ENCODE data around the gene CRYBB2. TPM values are rescaled to one million over a fixed set of nuclear protein-coding genes. Genes with fewer than 3 reads are reported as not detected.
A peak's percentile ranks its signal among the peaks of the same experiment; 100 is the strongest.

The CRYBB2 gene, protein sequence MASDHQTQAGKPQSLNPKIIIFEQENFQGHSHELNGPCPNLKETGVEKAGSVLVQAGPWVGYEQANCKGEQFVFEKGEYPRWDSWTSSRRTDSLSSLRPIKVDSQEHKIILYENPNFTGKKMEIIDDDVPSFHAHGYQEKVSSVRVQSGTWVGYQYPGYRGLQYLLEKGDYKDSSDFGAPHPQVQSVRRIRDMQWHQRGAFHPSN
- total RNA-seq: 0.28 TPM in 1 of 2 replicates, not detected in the other
- not detected in 2 replicates for polyA plus RNA-seq

DNA sequence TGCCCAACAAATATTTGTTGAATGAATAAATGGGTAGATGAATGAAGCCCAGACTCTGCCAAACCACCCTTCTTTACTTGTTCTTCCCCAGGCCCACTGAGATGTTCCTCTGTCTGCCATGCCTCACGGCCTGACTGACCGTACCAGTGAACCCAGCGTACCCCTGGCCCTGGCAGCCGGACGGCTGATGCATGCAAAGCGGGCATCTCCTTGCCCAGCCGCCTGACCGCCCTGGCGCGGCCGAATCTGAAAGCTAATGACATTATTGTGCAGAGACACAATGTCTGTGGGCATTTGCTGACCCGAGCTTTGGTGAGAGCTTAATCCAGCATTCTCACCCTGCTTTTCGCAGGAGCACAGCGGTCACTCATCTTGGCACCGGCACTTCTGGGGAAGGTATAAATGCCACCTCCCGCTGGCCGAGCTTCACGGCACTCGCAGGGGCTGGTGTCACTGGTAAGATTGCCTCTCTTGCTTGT lies at the start of gene CRYBB2:
Gene CRYBB2 (plus strand): TSS at position 429 of the 479 bp plus-strand sequence. CDS start 1,791 bp downstream, outside the sequence.
- Histone ChIP-seq H3K4me3 (no peak within 1 kb of the TSS), H3K9me3 (ENCODE audit: low read depth) (no peaks in the 10 kb centered on the region), H3K4me1 (ENCODE audit: low read depth) (no peaks in the 10 kb centered on the region), H3K36me3 (no peaks in the 10 kb centered on the region), H3K27ac (no peak within 1 kb of the TSS), H3K27me3 (peaks cover 23% of the 10 kb centered on the region)
- no peak for DNase-seq (ENCODE audit: low read depth in 1 of 2, low spot score in 1 of 2)
- TF ChIP-seq, protein P1, sequence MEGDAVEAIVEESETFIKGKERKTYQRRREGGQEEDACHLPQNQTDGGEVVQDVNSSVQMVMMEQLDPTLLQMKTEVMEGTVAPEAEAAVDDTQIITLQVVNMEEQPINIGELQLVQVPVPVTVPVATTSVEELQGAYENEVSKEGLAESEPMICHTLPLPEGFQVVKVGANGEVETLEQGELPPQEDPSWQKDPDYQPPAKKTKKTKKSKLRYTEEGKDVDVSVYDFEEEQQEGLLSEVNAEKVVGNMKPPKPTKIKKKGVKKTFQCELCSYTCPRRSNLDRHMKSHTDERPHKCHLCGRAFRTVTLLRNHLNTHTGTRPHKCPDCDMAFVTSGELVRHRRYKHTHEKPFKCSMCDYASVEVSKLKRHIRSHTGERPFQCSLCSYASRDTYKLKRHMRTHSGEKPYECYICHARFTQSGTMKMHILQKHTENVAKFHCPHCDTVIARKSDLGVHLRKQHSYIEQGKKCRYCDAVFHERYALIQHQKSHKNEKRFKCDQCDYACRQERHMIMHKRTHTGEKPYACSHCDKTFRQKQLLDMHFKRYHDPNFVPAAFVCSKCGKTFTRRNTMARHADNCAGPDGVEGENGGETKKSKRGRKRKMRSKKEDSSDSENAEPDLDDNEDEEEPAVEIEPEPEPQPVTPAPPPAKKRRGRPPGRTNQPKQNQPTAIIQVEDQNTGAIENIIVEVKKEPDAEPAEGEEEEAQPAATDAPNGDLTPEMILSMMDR (IDR thresholded peaks at IDR 0.05; ENCODE audit: low read depth, low read length): no peak

DNA sequence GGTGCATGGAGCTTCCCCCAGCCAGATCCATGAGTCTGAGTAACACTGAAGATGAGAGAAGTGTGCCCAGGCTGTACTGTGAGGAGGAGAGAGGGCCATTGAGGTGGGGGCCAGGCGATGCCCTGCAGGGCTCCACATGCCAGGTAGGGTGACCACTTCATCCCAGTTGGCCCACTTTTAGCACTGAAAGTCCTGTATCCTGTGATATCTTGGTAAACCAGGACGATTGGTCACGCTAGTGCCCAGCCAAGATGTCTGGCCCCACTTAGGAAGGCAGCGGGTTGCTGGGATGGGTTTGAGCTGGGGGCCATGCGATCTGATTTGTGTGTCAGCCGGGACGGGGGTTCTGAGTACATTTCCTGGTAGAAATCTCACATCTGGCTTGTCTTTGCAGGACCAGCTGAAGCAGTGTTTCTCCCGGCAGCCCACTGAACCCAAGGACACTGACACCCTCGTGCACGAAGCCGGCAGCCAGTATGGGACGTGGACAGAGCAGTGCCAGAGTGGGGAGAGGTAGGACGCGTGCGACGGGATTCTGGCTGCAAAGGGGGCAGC lies 48.9 kb upstream of the CRYBB2 start:
- H3K4me3 ChIP-seq: no peak overlapping the region
- H3K4me1 ChIP-seq (ENCODE audit: low read depth): no peaks in the 10 kb centered on the region
- H3K27ac ChIP-seq: no peak overlapping the region
- no peaks in the 10 kb centered on the region for H3K9me3 ChIP-seq (ENCODE audit: low read depth)
- TF ChIP-seq, protein P1 (IDR thresholded peaks at IDR 0.05; ENCODE audit: low read depth, low read length): no peak
- peaks cover 17% of the 10 kb centered on the region for H3K36me3 ChIP-seq
- H3K27me3 ChIP-seq: no peaks in the 10 kb centered on the region
- DNase-seq (ENCODE audit: low read depth in 1 of 2, low spot score in 1 of 2): no peak

DNA sequence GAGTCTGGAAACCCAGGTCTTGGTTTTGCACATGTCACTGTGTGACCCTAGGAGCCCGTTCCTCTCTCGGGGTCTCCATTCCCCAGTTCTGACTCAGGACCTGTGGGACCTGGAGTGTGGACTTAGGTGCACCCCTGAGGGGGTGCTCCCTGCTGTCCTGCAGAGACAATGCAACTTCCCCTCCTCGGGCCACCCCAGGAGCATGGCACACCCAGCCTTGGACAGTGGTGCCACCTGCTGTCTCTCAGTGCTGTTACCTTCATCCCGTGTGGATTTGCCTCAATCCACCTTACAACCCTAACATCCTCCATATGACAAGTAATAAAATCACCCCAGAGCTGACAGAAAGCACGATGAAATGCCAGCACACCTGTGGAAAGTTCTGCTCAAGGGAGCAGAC lies 47.3 kb upstream of the CRYBB2 start:
- H3K27ac ChIP-seq: no peak overlapping the region
- H3K27me3 ChIP-seq: no peaks in the 10 kb centered on the region
- H3K36me3 ChIP-seq: peaks cover 26% of the 10 kb centered on the region
- peak in 1 of 2 donors; percentile 12 for DNase-seq (ENCODE audit: low read depth in 1 of 2, low spot score in 1 of 2)
- H3K4me1 ChIP-seq (ENCODE audit: low read depth): no peaks in the 10 kb centered on the region
- no peak overlapping the region for H3K4me3 ChIP-seq
- H3K9me3 ChIP-seq (ENCODE audit: low read depth): no peaks in the 10 kb centered on the region
- TF ChIP-seq, protein P1 (IDR thresholded peaks at IDR 0.05; ENCODE audit: low read depth, low read length): peak; percentile 39

DNA sequence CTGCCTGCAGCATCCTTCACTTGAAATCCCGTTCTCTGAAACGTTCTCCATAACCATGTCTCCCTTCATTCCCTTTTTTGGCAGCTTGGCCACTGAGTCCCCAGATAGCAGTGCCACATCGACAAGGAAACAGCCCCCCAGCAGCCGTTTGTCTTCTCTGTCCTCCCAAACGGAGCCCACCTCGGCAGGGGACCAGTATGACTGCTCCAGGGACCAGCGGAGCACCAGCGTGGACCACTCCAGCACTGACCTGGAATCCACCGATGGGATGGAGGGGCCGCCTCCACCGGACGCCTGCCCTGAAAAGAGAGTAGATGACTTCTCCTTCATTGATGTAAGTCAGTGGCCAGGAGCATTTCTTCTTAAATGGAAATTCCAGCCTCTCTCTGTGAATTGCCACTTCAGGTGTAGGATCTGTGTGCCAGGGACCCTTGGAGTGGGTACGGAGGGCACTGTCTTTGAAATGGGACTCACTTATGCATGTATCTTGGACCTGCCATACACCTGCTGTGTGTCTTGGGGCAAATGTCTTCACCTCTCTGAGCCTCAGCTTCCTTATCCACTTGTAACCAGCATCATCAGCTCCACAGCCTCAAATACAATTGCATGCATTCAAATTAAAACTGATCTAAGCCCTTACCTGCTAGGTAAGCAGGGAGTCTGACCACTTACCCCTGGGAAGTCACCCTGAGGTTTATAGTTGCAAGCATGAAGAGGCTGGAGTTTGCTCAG lies 45.1 kb upstream of the CRYBB2 start:
- no peaks in the 10 kb centered on the region for H3K9me3 ChIP-seq (ENCODE audit: low read depth)
- no peak overlapping the region for H3K4me3 ChIP-seq
- H3K36me3 ChIP-seq: peaks cover 31% of the 10 kb centered on the region
- DNase-seq (ENCODE audit: low read depth in 1 of 2, low spot score in 1 of 2): no peak
- TF ChIP-seq, protein P1 (IDR thresholded peaks at IDR 0.05; ENCODE audit: low read depth, low read length): no peak
- no peaks in the 10 kb centered on the region for H3K27me3 ChIP-seq
- no peak overlapping the region for H3K27ac ChIP-seq
- no peaks in the 10 kb centered on the region for H3K4me1 ChIP-seq (ENCODE audit: low read depth)

DNA sequence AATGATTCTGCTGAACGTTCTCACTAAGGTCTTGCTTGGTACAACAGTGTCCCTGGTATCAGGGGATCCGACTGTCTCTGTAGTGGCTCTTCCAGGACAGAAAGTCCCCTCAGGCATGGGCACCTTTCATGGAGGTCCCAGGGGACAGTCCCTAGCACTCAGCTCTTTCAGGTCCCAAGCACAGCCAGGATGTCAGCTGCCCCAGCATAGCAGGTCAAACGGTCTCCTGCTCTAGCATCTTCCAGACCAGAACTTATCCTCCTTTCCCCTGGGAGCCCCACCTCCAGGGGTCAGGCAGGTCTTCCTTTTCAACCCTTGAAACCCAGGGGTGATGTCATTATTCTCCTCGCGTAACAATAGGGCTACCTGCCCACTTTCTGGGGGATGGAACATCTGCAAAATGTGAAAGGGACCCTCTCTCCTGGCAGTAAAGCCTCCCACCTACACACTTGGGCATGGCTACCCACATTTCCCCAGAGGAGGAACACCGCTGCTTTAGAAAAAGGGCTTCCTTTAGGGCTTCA lies 44.5 kb upstream of the CRYBB2 start:
- H3K4me3 ChIP-seq: no peak overlapping the region
- no peak overlapping the region for H3K27ac ChIP-seq
- peaks cover 31% of the 10 kb centered on the region for H3K36me3 ChIP-seq
- H3K9me3 ChIP-seq (ENCODE audit: low read depth): no peaks in the 10 kb centered on the region
- no peaks in the 10 kb centered on the region for H3K4me1 ChIP-seq (ENCODE audit: low read depth)
- H3K27me3 ChIP-seq: no peaks in the 10 kb centered on the region
- TF ChIP-seq, protein P1 (IDR thresholded peaks at IDR 0.05; ENCODE audit: low read depth, low read length): no peak
- no peak for DNase-seq (ENCODE audit: low read depth in 1 of 2, low spot score in 1 of 2)
